DMS153 (cell line): ENCODE results near the gene RNF222.
"Not testable (repeated sequence)": the region's sequence is repeated elsewhere in the genome, so short reads cannot be mapped to it uniquely, and the experiment has no call there.

ENCODE experiments used
- DNase-seq: peaks from one replicate; lab custom pipeline; 2025; lab: John Stamatoyannopoulos, UW

RNF222 gene

DNA sequence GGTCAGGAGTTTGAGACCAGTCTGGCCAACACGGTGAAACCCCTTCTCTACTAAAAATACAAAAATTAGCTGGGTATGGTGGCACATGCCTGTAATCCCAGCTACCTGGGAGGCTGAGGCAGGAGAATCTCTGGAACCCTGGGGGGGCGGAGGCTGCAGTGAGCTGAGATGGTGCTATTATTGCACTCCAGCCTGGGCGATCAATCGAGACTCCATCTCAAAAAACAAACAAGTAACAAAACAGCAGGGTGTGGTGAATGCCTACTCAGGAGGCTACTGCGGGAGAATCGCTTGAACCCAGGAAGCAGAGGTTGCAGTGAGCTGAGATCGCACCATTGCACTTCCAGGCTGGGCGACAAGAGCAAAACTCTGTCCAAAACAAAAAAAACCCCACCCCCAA is 19.5 kb downstream of the RNF222 start:
- DNase-seq = not testable (repeated sequence)

- no peak for DNase-seq
These were observed 20.2 kb downstream of the RNF222 start for GRCh38 chr17:8377422-8377821.

DNA sequence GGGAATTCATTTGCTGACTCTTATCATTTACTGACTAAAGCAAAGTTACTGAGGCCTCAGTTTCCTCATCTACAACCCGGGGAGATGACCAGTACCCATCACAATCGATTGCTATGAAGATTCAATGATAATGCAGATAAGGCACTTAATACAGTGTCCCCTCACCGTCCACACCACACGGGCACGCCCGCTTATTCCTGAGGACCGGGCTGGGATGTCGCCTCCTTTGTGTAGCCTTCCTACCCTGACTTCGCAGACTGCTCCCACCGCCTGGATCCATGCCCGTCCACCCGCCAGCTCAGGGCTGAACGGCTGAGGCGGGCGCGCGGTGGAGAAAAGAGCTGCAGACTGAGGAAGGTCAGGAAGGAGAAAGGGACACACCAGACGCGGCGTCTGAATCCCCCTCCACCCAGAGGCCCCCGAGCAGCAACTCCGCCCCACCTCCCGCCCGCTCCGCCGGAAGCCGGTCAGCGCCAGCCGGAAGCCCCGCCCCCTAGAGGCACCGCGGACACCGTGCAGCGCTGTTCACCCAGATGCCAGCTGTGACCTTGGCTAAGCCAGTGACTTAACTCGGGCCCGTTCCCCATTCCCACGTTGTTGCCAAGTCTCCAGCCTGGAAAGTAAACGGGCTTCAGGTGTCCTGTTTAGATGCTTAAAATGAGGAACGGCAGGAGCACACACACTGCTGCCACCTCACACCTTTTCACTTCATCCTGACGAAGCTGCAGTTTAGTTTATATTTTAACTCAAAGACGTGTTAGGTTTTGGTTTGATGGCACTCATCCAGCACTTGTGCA is 21.2 kb downstream of the RNF222 start, which contains the start of gene KRABD2:
KRABD2 (minus strand) TSS at position 434 of the 797 bp plus-strand sequence.
- peak; percentile 29 for DNase-seq

DNA sequence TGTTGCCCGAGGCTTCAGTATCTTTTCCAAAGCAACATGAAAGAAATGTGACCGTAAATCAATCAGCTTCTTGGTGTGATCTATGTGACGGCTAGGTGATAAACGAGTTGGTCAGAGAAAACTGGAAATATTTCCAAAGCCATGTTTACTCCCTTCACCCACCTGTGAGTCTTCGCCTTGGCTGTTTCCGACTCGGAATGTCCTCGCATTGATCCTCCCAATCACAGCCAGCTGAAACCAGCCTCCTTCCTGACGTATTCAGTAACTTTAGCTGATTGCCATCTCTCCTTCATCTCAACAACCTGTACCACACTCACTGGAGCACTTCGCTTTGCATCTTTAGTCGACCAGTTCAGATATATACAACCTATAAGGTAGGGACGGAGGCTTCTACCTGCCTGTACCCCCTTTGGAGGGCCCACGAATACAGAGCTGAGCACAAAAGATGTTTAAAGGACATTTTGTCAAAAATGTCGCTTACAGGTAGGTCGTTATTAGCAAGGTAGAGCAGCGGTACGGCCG is 21.8 kb downstream of the RNF222 start:
- no peak for DNase-seq

- not testable (repeated sequence) for DNase-seq
These were observed 23.8 kb downstream of the RNF222 start for GRCh38 chr17:8373856-8374255.

DNA sequence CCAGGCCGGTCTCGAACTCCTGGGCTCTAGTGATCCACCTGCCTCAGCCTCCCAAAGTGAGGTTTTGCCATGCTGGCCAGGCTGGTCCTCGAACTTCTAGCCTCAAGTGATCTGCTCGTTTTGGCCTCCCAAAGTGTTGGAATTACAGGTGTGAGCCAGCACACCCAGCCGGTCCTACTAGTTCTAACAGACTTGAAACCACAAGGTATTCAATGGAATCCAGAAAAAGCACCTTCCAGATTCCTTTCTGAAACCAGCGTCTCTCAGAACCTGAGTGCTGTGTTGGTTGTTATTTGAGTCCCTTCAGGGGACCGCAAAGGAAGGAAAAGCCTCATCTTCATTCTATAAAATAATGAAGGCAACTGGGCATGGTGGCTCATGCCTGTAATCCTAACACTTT is 25.2 kb downstream of the RNF222 start:
- DNase-seq = no peak

GRCh38 chr17:8371786-8372185 is 25.8 kb downstream of the RNF222 start:
- DNase-seq = no peak

DNA sequence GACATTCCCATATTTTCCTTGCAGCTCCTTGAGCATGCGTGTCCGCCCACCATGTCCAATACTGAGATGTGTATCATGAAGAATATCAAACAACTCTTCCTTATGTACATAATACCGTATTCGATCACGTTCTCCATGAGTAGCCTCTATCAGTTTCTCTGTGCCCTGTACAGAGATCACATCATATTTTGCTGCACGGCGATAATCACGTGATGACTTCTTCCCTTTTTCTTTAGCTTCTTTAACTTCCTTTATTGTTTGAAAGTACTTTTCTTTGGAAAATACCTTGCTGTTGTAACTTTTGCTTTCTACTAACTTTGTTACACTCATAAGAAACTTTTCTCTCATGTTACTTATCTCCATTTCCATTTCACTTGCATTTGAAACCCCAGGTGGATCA is 27.7 kb downstream of the RNF222 start:
- no peak for DNase-seq

- no peak for DNase-seq
These were observed 29.4 kb downstream of the RNF222 start for GRCh38 chr17:8368193-8368592.

DNA sequence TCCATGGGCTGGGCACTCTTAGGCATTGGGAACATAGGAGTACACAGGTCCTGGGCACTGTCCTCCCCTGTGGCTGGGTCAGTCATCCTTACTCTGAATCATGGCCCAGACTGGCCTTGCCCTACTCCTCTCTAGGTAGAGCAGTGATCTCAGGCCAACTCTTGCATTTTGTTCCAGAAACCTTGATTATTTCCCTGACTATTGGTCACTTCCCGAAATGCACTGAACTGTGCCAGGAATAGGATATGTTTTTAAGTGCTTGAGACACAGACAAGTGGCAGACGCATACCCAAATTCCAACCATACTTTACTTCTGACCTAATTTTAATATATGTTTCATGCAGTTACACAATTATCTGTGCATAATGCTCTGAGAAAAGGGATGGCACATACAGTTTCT is 31.4 kb downstream of the RNF222 start:
- DNase-seq = no peak

- DNase-seq = no peak
These were observed 32.5 kb downstream of the RNF222 start for GRCh38 chr17:8365143-8365542.

- no peak for DNase-seq
These were observed 34.8 kb downstream of the RNF222 start for GRCh38 chr17:8362651-8363332.

- DNase-seq = no peak
These were observed 36.9 kb downstream of the RNF222 start for GRCh38 chr17:8360751-8361150.

GRCh38 chr17:8360260-8360659 is 37.4 kb downstream of the RNF222 start:
- no peak for DNase-seq

GRCh38 chr17:8359769-8360168 is 37.9 kb downstream of the RNF222 start:
- DNase-seq = no peak

- no peak for DNase-seq
These were observed 39.7 kb downstream of the RNF222 start for GRCh38 chr17:8357910-8358309.

- no peak for DNase-seq
These were observed 43.4 kb downstream of the RNF222 start for GRCh38 chr17:8354236-8354635.

DNA sequence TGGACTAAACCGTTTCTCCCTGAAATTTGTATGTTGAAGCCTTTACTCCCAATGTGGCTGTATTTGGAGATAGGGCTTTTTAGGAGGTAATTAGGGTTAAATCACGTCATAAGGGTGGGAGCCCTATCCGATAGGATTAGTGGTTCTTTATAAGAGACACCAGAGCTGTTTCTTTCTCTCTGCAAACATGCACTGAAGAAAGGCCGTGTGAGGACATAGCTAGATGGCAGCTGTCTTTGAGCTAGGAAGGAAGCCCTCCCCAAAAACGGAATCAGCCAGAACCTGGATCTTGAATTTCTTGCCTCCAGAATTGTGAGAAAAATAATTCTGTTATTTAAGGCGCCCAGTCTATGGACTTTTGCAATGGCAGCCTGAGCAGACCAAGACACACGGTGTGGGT is 43.9 kb downstream of the RNF222 start:
- DNase-seq = no peak

- no peak for DNase-seq
These were observed 47.3 kb downstream of the RNF222 start for GRCh38 chr17:8350339-8350738.

GRCh38 chr17:8347001-8347400 is 50.6 kb downstream of the RNF222 start:
- DNase-seq = not testable (repeated sequence)

- no peak for DNase-seq
These were observed 51.5 kb downstream of the RNF222 start for GRCh38 chr17:8345951-8346665.

GRCh38 chr17:8345052-8345690 is 52.5 kb downstream of the RNF222 start:
- DNase-seq = no peak
